B cell (primary cell): Measurements from ENCODE around the gene FITM1. TPM values are rescaled to one million over a fixed set of nuclear protein-coding genes. Genes with fewer than 3 reads are reported as not detected.

ENCODE experiments used
- ATAC-seq: fragments of 200-7000 bp; cut with Tn5 transposase; one replicate; pipeline ENCODE4 v1.10.0; 2021; ENCODE audit warnings: low read depth, mild to moderate bottlenecking, moderate number of reproducible peaks, moderate library complexity
- CTCF ChIA-PET: fragments of 350-600 bp; sonication (Branson Sonifier 250); formaldehyde crosslinking; loops from one replicate; lab custom pipeline; 2021; ENCODE audit warnings: antibody characterized with exemption, inconsistent platforms; lab: Charles Lee
- POLR2A ChIA-PET: fragments of 350-600 bp; sonication (Branson Sonifier 250); formaldehyde crosslinking; loops from one replicate; lab custom pipeline; 2021; ENCODE audit warnings: antibody characterized with exemption; lab: Charles Lee
- DNase-seq: peaks from one replicate; pipeline ENCODE4 v3.0.0; 2013
- H2AFZ ChIP-seq: 2 replicates; pipeline ENCODE4 v1.6.1; 2012; ENCODE audit warnings: mild to moderate bottlenecking, low read depth, low read length; ENCODE audit not compliant: insufficient read depth, poor library complexity, severe bottlenecking
- H3K27ac ChIP-seq, 2 donors: 1 replicate in 1 of 2; 2 replicates in 1 of 2; pipeline ENCODE4 v1.5.1; 2012 to 2013; ENCODE audit warnings: low read length in 2 of 2, mild to moderate bottlenecking in 2 of 2, moderate library complexity in 1 of 2
- H3K27me3 ChIP-seq, 4 experiments: fragments of 200-600 bp in 1 of 4; sonication (generic) in 1 of 4; replicated peaks in 1 of 4; 1 replicate in 2 of 4; 2 replicates in 2 of 4; pipeline versions ENCODE4 v1.6.1 to v1.7.0; 2013 to 2016; ENCODE audit warnings: low read length in 3 of 4, mild to moderate bottlenecking in 2 of 4, mixed read lengths in 1 of 4, moderate library complexity in 1 of 4; ENCODE audit not compliant: insufficient read depth in 4 of 4, control insufficient read depth in 3 of 4; ENCODE audit errors: control extremely low read depth in 1 of 4
- H3K36me3 ChIP-seq, 2 experiments: replicated peaks in 1 of 2; 1 replicate in 1 of 2; 2 replicates in 1 of 2; pipeline versions ENCODE4 v1.6.1 to v1.7.1; 2013; ENCODE audit warnings: low read length in 1 of 2; ENCODE audit not compliant: insufficient read depth in 2 of 2, control insufficient read depth in 1 of 2; ENCODE audit errors: control extremely low read depth in 1 of 2, extremely low read depth in 1 of 2
- H3K4me1 ChIP-seq, 2 donors: fragments of 200-600 bp in 1 of 2; sonication (generic) in 1 of 2; 1 replicate in 1 of 2; 2 replicates in 1 of 2; pipeline versions ENCODE4 v1.5.1 to v1.6.1; 2013 to 2017; ENCODE audit warnings: low read length in 2 of 2; ENCODE audit not compliant: control insufficient read depth in 2 of 2, insufficient read depth in 2 of 2
- H3K4me2 ChIP-seq: replicated peaks from 2 replicates; pipeline ENCODE3; 2012; ENCODE audit warnings: mild to moderate bottlenecking, low read depth, low read length; ENCODE audit not compliant: poor library complexity, severe bottlenecking
- H3K4me3 ChIP-seq, 5 experiments: fragments of 200-600 bp in 1 of 5; sonication (generic) in 1 of 5; 1 replicate in 3 of 5; 2 replicates in 2 of 5; pipeline versions ENCODE4 v1.5.1 to v1.7.0; 2011 to 2016; ENCODE audit warnings: low read length in 4 of 5, mild to moderate bottlenecking in 4 of 5, low read depth in 2 of 5, control low read depth in 1 of 5, moderate library complexity in 1 of 5; ENCODE audit not compliant: insufficient read depth in 1 of 5; ENCODE audit errors: control extremely low read depth in 1 of 5, extremely low read depth in 1 of 5
- H3K79me2 ChIP-seq: fragments of 200-600 bp; sonication (generic); one replicate; pipeline ENCODE4 v1.6.0; 2016; ENCODE audit warnings: low read length; ENCODE audit not compliant: control insufficient read depth, insufficient read depth
- H3K9ac ChIP-seq: fragments of 200-600 bp; sonication (generic); 2 replicates; pipeline ENCODE4 v1.6.1; 2017; ENCODE audit warnings: mild to moderate bottlenecking, low read length, moderate library complexity
- H3K9me3 ChIP-seq, 3 donors: one replicate each; pipeline versions ENCODE4 v1.6.1 to v1.7.1; 2013; ENCODE audit warnings: low read length in 2 of 3; ENCODE audit not compliant: control insufficient read depth in 2 of 3, insufficient read depth in 1 of 3; ENCODE audit errors: control extremely low read depth in 1 of 3
- H4K20me1 ChIP-seq: 2 replicates; pipeline ENCODE4 v1.6.0; 2012; ENCODE audit warnings: mild to moderate bottlenecking, low read length; ENCODE audit not compliant: insufficient read depth, control insufficient read depth, poor library complexity, severe bottlenecking
- H3K27ac Mint-ChIP-seq: one replicate; pipeline ENCODE4 v1.8.0; 2021; ENCODE audit warnings: mixed read lengths
- H3K27me3 Mint-ChIP-seq: one replicate; pipeline ENCODE4 v1.8.0; 2021; ENCODE audit warnings: mixed read lengths
- H3K4me1 Mint-ChIP-seq: one replicate; pipeline ENCODE4 v1.8.0; 2021; ENCODE audit warnings: mixed read lengths
- H3K4me3 Mint-ChIP-seq: one replicate; pipeline ENCODE4 v1.8.0; 2021; ENCODE audit warnings: mixed read lengths
- H3K9me3 Mint-ChIP-seq: one replicate; pipeline ENCODE4 v1.8.0; 2022; ENCODE audit warnings: mixed read lengths; ENCODE audit not compliant: insufficient read depth
- EZH2 ChIP-seq: IDR thresholded peaks from 2 replicates; pipeline ENCODE4 v1.6.1; 2012; ENCODE audit warnings: borderline replicate concordance, low read depth, mild to moderate bottlenecking, moderate library complexity, low read length; ENCODE audit not compliant: insufficient read depth, poor library complexity, severe bottlenecking
- WGBS: methylation state at CpG from one replicate; pipeline ENCODE4 v1.1.5; 2013; ENCODE audit warnings: missing lambda C conversion rate; ENCODE audit not compliant: insufficient coverage; 5-methylcytosine and 5-hydroxymethylcytosine counted together
- intact Hi-C: fragments of 100-400 bp; cut with micrococcal nuclease; formaldehyde crosslinking; loops from one replicate; pipeline ENCODE4 v1.10.0; 2022
- polyA plus RNA-seq: library from polyadenylated mRNA; depleted of rRNA; stranded (reverse); fragments of >200 nt; gene quantifications from 2 replicates; pipeline ENCODE4 v1.2.3, GENCODE V29; 2012
- total RNA-seq, 2 donors: library from RNA; stranded (reverse); fragments of 120-200 nt in 1 of 2; gene quantifications; 1 replicate in 1 of 2; 2 replicates in 1 of 2; pipeline versions ENCODE4 v1.2.3 to v1.2.4, GENCODE V29; 2013 to 2022
- TF ChIP-seq, protein P1 (sequence below): fragments of 200-600 bp; IDR thresholded peaks from one replicate; pipeline ENCODE4 v1.8.0; 2022; ENCODE audit warnings: antibody characterized with exemption, mild to moderate bottlenecking

FITM1 gene
- total and polyA plus RNA-seq, 2 donors (not counting 1 experiment from before 2014, with no cell fraction given) = 2.6 to 3.3 TPM

- peaks cover under 1 to 12% of the 10 kb centered on the region in 2 experiments for H3K36me3 ChIP-seq
- H3K4me3 ChIP-seq = peak overlapping the region in 4 of 5 experiments; percentile 79 to 97 (median 90)
- peaks cover 33% of the 10 kb centered on the region for H3K79me2 ChIP-seq
- 93% methylated on average over 17 of the region's 19 CpGs for WGBS
- H4K20me1 ChIP-seq = no peaks in the 10 kb centered on the region
- H3K9me3 Mint-ChIP-seq = no peaks in the 10 kb centered on the region
- peaks cover 5 to 35% of the 10 kb centered on the region in 2 donors for H3K4me1 ChIP-seq
- H3K27me3 ChIP-seq = no peaks in the 10 kb centered on the region
- H3K27ac Mint-ChIP-seq = peak overlapping the region; percentile 92
- peak overlapping the region; percentile 80 to 95 for H3K27ac ChIP-seq
- peak overlapping the region; percentile 92 for H2AFZ ChIP-seq
- TF ChIP-seq, protein P1, sequence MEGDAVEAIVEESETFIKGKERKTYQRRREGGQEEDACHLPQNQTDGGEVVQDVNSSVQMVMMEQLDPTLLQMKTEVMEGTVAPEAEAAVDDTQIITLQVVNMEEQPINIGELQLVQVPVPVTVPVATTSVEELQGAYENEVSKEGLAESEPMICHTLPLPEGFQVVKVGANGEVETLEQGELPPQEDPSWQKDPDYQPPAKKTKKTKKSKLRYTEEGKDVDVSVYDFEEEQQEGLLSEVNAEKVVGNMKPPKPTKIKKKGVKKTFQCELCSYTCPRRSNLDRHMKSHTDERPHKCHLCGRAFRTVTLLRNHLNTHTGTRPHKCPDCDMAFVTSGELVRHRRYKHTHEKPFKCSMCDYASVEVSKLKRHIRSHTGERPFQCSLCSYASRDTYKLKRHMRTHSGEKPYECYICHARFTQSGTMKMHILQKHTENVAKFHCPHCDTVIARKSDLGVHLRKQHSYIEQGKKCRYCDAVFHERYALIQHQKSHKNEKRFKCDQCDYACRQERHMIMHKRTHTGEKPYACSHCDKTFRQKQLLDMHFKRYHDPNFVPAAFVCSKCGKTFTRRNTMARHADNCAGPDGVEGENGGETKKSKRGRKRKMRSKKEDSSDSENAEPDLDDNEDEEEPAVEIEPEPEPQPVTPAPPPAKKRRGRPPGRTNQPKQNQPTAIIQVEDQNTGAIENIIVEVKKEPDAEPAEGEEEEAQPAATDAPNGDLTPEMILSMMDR = no peak
- TF ChIP-seq EZH2 = no peak
- CTCF ChIA-PET = interaction anchor here (0.7 to 12.1 kb wide), 16 partner anchors 12 to 137 kb away, joined by 3 to 292 read pairs (median 6); partner anchors contain the start of genes DCAF11, IRF9, NRL and PSME2
- H3K9ac ChIP-seq = peak overlapping the region; percentile 95
- intact Hi-C loops = loop anchor here (5.0 kb wide), 1 partner anchor 526 kb away; the partner anchor contains the start of gene AP1G2
- peak overlapping the region; percentile 95 for H3K4me2 ChIP-seq
- ATAC-seq = no peak
- H3K4me3 Mint-ChIP-seq = peak overlapping the region; percentile 95
- H3K9me3 ChIP-seq = no peaks in the 10 kb centered on the region
- H3K4me1 Mint-ChIP-seq = peaks cover 38% of the 10 kb centered on the region
- DNase-seq = no peak
- POLR2A ChIA-PET = interaction anchor here (0.6 to 4.1 kb wide), 11 partner anchors 12 to 150 kb away, joined by 3 to 35 read pairs (median 6); partner anchors contain the start of genes DCAF11, IRF9, NRL and PSME1
- no peaks in the 10 kb centered on the region for H3K27me3 Mint-ChIP-seq
These were observed 37.1 kb upstream of the FITM1 start for GRCh38 chr14:24093207-24093900.
